GM19023 (cell line): ENCODE results near the gene POU3F1.

ENCODE experiments used
- ATAC-seq: cut with Tn5 transposase; IDR thresholded peaks from one replicate; pipeline ENCODE4 v1.9.1; 2021; ENCODE audit warnings: mild to moderate bottlenecking, moderate library complexity; ENCODE audit not compliant: unreplicated experiment

The POU3F1 gene

GRCh38 chr1:38074302-38074677 is 27.7 kb upstream of the POU3F1 start:
- ATAC-seq, result no peak

- no peak for ATAC-seq
Observed at GRCh38 chr1:38073534-38074301, 27.1 kb upstream of the POU3F1 start.

GRCh38 chr1:38072858-38073257 is 26.3 kb upstream of the POU3F1 start:
- ATAC-seq, result no peak

GRCh38 chr1:38071312-38072256 is 25.0 kb upstream of the POU3F1 start:
- no peak for ATAC-seq

- no peak for ATAC-seq
Observed at GRCh38 chr1:38068980-38069340, 22.4 kb upstream of the POU3F1 start.

GRCh38 chr1:38068220-38068979 is 21.8 kb upstream of the POU3F1 start:
- ATAC-seq, result no peak

- ATAC-seq, result no peak
Observed at GRCh38 chr1:38064197-38064903, 17.8 kb upstream of the POU3F1 start.

GRCh38 chr1:38063616-38064015 is 17.0 kb upstream of the POU3F1 start:
- ATAC-seq, result no peak

- ATAC-seq, result no peak
Observed at GRCh38 chr1:38062361-38063288, 16.0 kb upstream of the POU3F1 start.

GRCh38 chr1:38061883-38062328 is 15.3 kb upstream of the POU3F1 start:
- peak; percentile 62 for ATAC-seq

GRCh38 chr1:38061290-38061689 is 14.7 kb upstream of the POU3F1 start:
- no peak for ATAC-seq

GRCh38 chr1:38060498-38060897 is 13.9 kb upstream of the POU3F1 start:
- ATAC-seq, result no peak

- ATAC-seq, result no peak
Observed at GRCh38 chr1:38059635-38060250, 13.2 kb upstream of the POU3F1 start.

GRCh38 chr1:38055965-38056364 is 9.4 kb upstream of the POU3F1 start:
- no peak for ATAC-seq

- no peak for ATAC-seq
Observed at GRCh38 chr1:38055398-38055797, 8.8 kb upstream of the POU3F1 start.

GRCh38 chr1:38053416-38054091 is 7.0 kb upstream of the POU3F1 start:
- ATAC-seq, result no peak

GRCh38 chr1:38052750-38053415 is 6.3 kb upstream of the POU3F1 start:
- peak; percentile 64 for ATAC-seq

- no peak for ATAC-seq
Observed at GRCh38 chr1:38051079-38051543, 4.5 kb upstream of the POU3F1 start.
